ENCODE measurements around the gene PDE4D. TPM values are rescaled to one million over a fixed set of nuclear protein-coding genes. Genes with fewer than 3 reads are reported as not detected.

The PDE4D gene
- total and polyA plus RNA-seq, 2 donors (not counting 1 experiment from before 2014, with no cell fraction given) = 14.9 to 171 TPM

- Histone ChIP-seq H3K9me3 (ENCODE audit: control extremely low read depth in 1 of 3, control insufficient read depth in 2 of 3, insufficient read depth in 1 of 3, low read length in 2 of 3) (no peaks in the 10 kb centered on the region), H3K36me3 (replicated peaks in 1 of 2; ENCODE audit: control extremely low read depth in 1 of 2, control insufficient read depth in 1 of 2, extremely low read depth in 1 of 2, insufficient read depth in 2 of 2, low read length in 1 of 2) (no peaks in the 10 kb centered on the region), H3K4me2 (replicated peaks; ENCODE audit: low read depth, low read length, poor library complexity, severe bottlenecking) (peak overlapping the region; percentile 39), H3K27ac (ENCODE audit: low read length in 2 of 2) (peak overlapping the region in 1 of 2 donors; percentile 72), H4K20me1 (ENCODE audit: control insufficient read depth, insufficient read depth, low read length, poor library complexity, severe bottlenecking) (no peaks in the 10 kb centered on the region), H2AFZ (ENCODE audit: insufficient read depth, low read depth, low read length, poor library complexity, severe bottlenecking) (no peak overlapping the region), H3K9ac (ENCODE audit: low read length) (peak overlapping the region; percentile 28), H3K79me2 (ENCODE audit: control insufficient read depth, insufficient read depth, low read length) (no peaks in the 10 kb centered on the region), H3K4me1 (ENCODE audit: control insufficient read depth in 2 of 2, insufficient read depth in 2 of 2, low read length in 2 of 2) (peaks cover 19 to 24% of the 10 kb centered on the region in 2 donors), H3K4me3 (ENCODE audit: control extremely low read depth in 1 of 5, extremely low read depth in 1 of 5, insufficient read depth in 1 of 5, low read depth in 2 of 5, low read length in 4 of 5) (peak overlapping the region in 1 of 5 experiments; percentile 25), H3K27me3 (replicated peaks in 1 of 4; ENCODE audit: control extremely low read depth in 1 of 4, control insufficient read depth in 3 of 4, insufficient read depth in 4 of 4, low read length in 3 of 4) (peaks cover 0 to 2% (median 0%) of the 10 kb centered on the region in 4 experiments)
- POLR2A ChIA-PET = no interaction called here
- intact Hi-C loops (cut with micrococcal nuclease) = no loop called here
- peak; percentile 56 for ATAC-seq (ENCODE audit: low read depth)
- H3K9me3 Mint-ChIP-seq (ENCODE audit: insufficient read depth) = no peaks in the 10 kb centered on the region
- CTCF ChIA-PET = interaction anchor here (1.2 kb wide), 1 partner anchor 96 kb away, joined by 3 read pairs; no protein-coding TSS in a partner anchor
- peaks cover 21% of the 10 kb centered on the region for H3K4me1 Mint-ChIP-seq
- DNase-seq = peak; percentile 54
- no peak overlapping the region for H3K27ac Mint-ChIP-seq
- H3K4me3 Mint-ChIP-seq = peak overlapping the region; percentile 19
- H3K27me3 Mint-ChIP-seq = peaks cover 10% of the 10 kb centered on the region
- TF ChIP-seq EZH2 (IDR thresholded peaks at IDR 0.05; ENCODE audit: borderline replicate concordance, insufficient read depth, low read depth, low read length, poor library complexity, severe bottlenecking) (no peak), CTCF (IDR thresholded peaks at IDR 0.05) (no peak)
Observed at GRCh38 chr5:59591162-59591561, 302.4 kb downstream of the PDE4D start.

GRCh38 chr5:59588922-59589321 lies 304.6 kb downstream of the PDE4D start:
- Histone ChIP-seq H4K20me1 (ENCODE audit: control insufficient read depth, insufficient read depth, low read length, poor library complexity, severe bottlenecking) (no peaks in the 10 kb centered on the region), H3K27me3 (replicated peaks in 1 of 4; ENCODE audit: control extremely low read depth in 1 of 4, control insufficient read depth in 3 of 4, insufficient read depth in 4 of 4, low read length in 3 of 4) (peaks cover 0 to 2% (median 0%) of the 10 kb centered on the region in 4 experiments), H3K36me3 (replicated peaks in 1 of 2; ENCODE audit: control extremely low read depth in 1 of 2, control insufficient read depth in 1 of 2, extremely low read depth in 1 of 2, insufficient read depth in 2 of 2, low read length in 1 of 2) (no peaks in the 10 kb centered on the region), H3K9me3 (ENCODE audit: control extremely low read depth in 1 of 3, control insufficient read depth in 2 of 3, insufficient read depth in 1 of 3, low read length in 2 of 3) (no peaks in the 10 kb centered on the region), H2AFZ (ENCODE audit: insufficient read depth, low read depth, low read length, poor library complexity, severe bottlenecking) (no peak overlapping the region), H3K27ac (ENCODE audit: low read length in 2 of 2) (no peak overlapping the region), H3K4me2 (replicated peaks; ENCODE audit: low read depth, low read length, poor library complexity, severe bottlenecking) (no peak overlapping the region), H3K9ac (ENCODE audit: low read length) (no peak overlapping the region), H3K4me3 (ENCODE audit: control extremely low read depth in 1 of 5, extremely low read depth in 1 of 5, insufficient read depth in 1 of 5, low read depth in 2 of 5, low read length in 4 of 5) (no peak overlapping the region), H3K79me2 (ENCODE audit: control insufficient read depth, insufficient read depth, low read length) (no peaks in the 10 kb centered on the region), H3K4me1 (ENCODE audit: control insufficient read depth in 2 of 2, insufficient read depth in 2 of 2, low read length in 2 of 2) (peaks cover 19 to 24% of the 10 kb centered on the region in 2 donors)
- TF ChIP-seq EZH2 (IDR thresholded peaks at IDR 0.05; ENCODE audit: borderline replicate concordance, insufficient read depth, low read depth, low read length, poor library complexity, severe bottlenecking) = no peak
- TF ChIP-seq CTCF (IDR thresholded peaks at IDR 0.05) = no peak
- Mint-ChIP-seq H3K4me3 (no peak overlapping the region), H3K9me3 (ENCODE audit: insufficient read depth) (no peaks in the 10 kb centered on the region), H3K27ac (no peak overlapping the region), H3K4me1 (peaks cover 25% of the 10 kb centered on the region), H3K27me3 (peaks cover 11% of the 10 kb centered on the region)
- POLR2A ChIA-PET = no interaction called here
- ATAC-seq (ENCODE audit: low read depth) = no peak
- intact Hi-C loops (cut with micrococcal nuclease) = no loop called here
- CTCF ChIA-PET = no interaction called here
- no peak for DNase-seq
